ENCODE results near the gene THSD7B. TPM values are rescaled to one million over a fixed set of nuclear protein-coding genes. Genes with fewer than 3 reads are reported as not detected.

Gene THSD7B
- polyA plus RNA-seq, 1 donor from 2014 or later = not detected

DNA sequence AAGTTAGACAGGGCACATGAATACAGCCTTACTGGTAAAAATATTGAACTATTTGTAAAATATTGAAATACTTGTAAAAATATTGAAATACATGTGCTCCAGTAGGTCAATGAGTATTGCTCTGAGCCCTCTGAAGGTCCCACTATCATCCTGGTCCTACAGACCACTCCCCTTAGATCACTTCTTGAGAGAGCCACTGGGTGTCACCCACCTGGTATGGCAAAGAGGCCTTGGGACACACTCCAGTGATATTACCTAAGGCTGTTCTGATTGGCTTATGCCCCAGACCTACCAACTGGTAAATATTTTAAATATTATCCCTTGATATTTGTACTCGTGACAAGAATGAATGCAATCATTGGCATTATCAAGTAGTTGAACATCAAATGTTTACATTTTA is 5.0 kb downstream of the THSD7B start:
- Mint-ChIP-seq H3K27me3 (peaks cover 15% of the 10 kb centered on the region), H3K27ac (no peak overlapping the region), H3K4me1 (peaks cover 0 to 5% (median 0%) of the 10 kb centered on the region in 3 donors)

GRCh38 chr2:136777391-136777790 is 12.0 kb downstream of the THSD7B start:
- Mint-ChIP-seq H3K27me3 (peaks cover 3% of the 10 kb centered on the region), H3K27ac (no peak overlapping the region), H3K36me3 (no peaks in the 10 kb centered on the region), H3K4me3 (no peak overlapping the region), H3K4me1 (no peaks in the 10 kb centered on the region), H3K9me3 (no peaks in the 10 kb centered on the region)

More for the DNA sequence above, 5.0 kb downstream of the THSD7B start:
- Mint-ChIP-seq H3K9me3 (peaks cover 3 to 6% (median 4%) of the 10 kb centered on the region in 3 donors), H3K36me3 (no peaks in the 10 kb centered on the region), H3K4me3 (no peak overlapping the region)

DNA sequence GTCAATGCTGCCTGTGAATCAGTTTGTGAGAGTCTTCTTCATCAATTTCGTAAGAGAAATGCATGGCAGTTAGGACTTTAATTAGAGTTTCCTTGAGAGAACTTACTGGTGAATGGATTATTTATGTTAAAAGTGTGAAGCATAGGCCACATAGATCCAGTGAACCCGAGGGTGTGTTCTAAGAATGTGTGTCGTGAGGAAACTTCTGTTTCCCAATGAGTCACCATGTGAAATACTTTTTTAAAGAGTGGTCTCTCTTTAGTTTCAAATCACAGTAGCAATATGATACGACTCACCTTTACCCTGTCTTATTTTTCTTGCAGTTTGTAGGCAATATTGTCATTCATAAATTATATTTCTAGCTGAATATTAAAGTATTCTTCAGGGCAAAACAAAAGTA is 18.5 kb downstream of the THSD7B start:
- Mint-ChIP-seq H3K27me3 (peaks cover 4% of the 10 kb centered on the region), H3K27ac (no peak overlapping the region), H3K36me3 (no peaks in the 10 kb centered on the region), H3K4me3 (no peak overlapping the region), H3K9me3 (no peaks in the 10 kb centered on the region), H3K4me1 (no peaks in the 10 kb centered on the region)

- no peaks in the 10 kb centered on the region for H3K36me3 Mint-ChIP-seq
- H3K4me1 Mint-ChIP-seq = no peaks in the 10 kb centered on the region
- no peak overlapping the region for H3K4me3 Mint-ChIP-seq
- H3K27ac Mint-ChIP-seq = no peak overlapping the region
- peaks cover 0 to 3% (median 0%) of the 10 kb centered on the region in 3 donors for H3K9me3 Mint-ChIP-seq
- peaks cover 4% of the 10 kb centered on the region for H3K27me3 Mint-ChIP-seq
These were observed 19.9 kb downstream of the THSD7B start for GRCh38 chr2:136785215-136785614.

GRCh38 chr2:136787970-136788369 is 22.6 kb downstream of the THSD7B start:
- Mint-ChIP-seq H3K27me3 (peaks cover 7% of the 10 kb centered on the region), H3K36me3 (no peaks in the 10 kb centered on the region), H3K4me1 (no peaks in the 10 kb centered on the region), H3K9me3 (peaks cover 0 to 3% (median 0%) of the 10 kb centered on the region in 3 donors), H3K27ac (no peak overlapping the region), H3K4me3 (no peak overlapping the region)

DNA sequence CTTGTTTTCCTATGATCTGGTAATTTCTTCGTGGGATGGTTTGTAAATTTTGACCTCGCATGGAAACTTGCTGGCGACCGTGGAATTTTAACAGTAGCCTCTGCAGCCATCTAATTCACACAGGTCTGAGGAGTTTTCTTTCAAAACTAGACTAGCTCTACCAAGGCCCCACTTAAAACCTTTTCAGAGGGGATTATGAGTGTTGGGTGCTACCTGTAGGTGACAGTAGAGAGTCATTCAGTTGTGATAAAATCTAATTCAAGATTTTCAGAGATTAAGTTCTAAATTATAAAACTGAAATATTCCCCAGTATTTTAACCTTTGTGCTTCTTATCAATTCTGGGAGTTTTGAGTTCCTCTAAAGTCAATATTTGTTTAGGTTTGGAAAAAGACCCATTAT is 31.0 kb downstream of the THSD7B start:
- H3K4me3 Mint-ChIP-seq = no peak overlapping the region
- no peaks in the 10 kb centered on the region for H3K9me3 Mint-ChIP-seq
- no peaks in the 10 kb centered on the region for H3K36me3 Mint-ChIP-seq
- H3K27ac Mint-ChIP-seq = no peak overlapping the region
- H3K4me1 Mint-ChIP-seq = no peaks in the 10 kb centered on the region
- H3K27me3 Mint-ChIP-seq = no peaks in the 10 kb centered on the region

DNA sequence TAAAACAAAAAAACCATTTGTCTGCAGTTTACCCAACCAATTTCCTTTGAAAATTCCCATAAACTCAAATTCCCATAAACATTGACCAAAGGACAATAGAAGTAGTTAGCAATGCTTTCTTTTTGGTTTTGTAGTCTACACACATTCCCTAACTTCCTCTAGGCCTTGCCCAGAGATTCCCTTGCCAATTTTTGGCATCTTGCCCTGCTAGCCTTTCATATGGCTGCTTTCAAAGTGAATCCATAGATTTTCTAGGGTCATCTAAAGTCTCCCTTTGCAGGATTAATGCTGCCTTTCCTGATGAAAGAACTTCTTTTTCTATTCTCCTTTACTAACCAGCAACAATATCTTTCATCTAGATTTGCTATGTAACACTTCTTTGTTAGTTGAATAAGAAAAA is 33.4 kb downstream of the THSD7B start:
- Mint-ChIP-seq H3K4me1 (no peaks in the 10 kb centered on the region), H3K9me3 (peaks cover 0 to 2% (median 0%) of the 10 kb centered on the region in 3 donors), H3K36me3 (no peaks in the 10 kb centered on the region), H3K27me3 (no peaks in the 10 kb centered on the region), H3K27ac (no peak overlapping the region), H3K4me3 (no peak overlapping the region)

DNA sequence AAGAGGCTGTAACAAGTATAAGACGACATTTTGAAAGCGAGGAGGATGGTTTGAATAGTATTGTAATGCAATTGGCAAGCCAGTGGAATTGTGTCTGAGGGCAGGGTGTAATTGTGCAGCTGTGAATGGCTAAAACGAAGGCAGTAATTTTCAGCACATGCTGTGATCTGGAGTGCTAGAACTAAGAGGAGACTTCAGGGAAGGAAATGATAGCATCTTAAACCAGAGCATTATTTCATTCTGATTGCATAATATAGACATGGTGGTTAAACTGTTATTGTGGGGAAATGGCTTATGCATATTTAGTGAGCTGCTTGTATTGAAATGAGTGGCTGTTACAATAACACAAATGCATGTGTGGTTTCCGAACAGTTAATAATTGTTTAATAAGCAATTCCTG is 36.3 kb downstream of the THSD7B start:
- Mint-ChIP-seq H3K36me3 (no peaks in the 10 kb centered on the region), H3K9me3 (peaks cover 0 to 2% (median 0%) of the 10 kb centered on the region in 3 donors), H3K4me3 (no peak overlapping the region), H3K27me3 (no peaks in the 10 kb centered on the region), H3K4me1 (no peaks in the 10 kb centered on the region), H3K27ac (no peak overlapping the region)

DNA sequence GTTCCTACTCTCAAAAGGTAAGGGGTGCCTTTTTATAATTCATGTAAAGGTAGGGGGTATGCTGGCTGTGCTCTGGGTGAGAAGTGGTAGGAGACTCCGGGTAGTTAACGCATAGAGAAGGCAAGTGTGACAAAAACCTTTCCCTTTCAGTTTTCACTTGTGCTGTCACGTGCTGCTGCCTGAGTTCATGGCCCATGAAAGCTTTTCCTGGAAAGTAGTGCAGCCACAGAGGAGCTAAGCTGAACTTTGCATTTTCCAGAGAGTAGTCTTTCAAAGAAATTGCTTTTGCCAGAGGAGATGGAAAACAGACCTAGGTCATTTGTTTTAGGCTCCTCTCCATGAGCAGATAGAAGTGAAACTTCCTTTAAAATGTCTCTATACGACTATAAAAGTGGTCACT is 44.7 kb downstream of the THSD7B start:
- H3K4me1 Mint-ChIP-seq = peaks cover 0 to 1% (median 0%) of the 10 kb centered on the region in 3 donors
- H3K4me3 Mint-ChIP-seq = no peak overlapping the region
- H3K9me3 Mint-ChIP-seq = no peaks in the 10 kb centered on the region
- peak overlapping the region in 1 of 3 donors; percentile 37 for H3K27ac Mint-ChIP-seq
- no peaks in the 10 kb centered on the region for H3K36me3 Mint-ChIP-seq
- H3K27me3 Mint-ChIP-seq = no peaks in the 10 kb centered on the region

DNA sequence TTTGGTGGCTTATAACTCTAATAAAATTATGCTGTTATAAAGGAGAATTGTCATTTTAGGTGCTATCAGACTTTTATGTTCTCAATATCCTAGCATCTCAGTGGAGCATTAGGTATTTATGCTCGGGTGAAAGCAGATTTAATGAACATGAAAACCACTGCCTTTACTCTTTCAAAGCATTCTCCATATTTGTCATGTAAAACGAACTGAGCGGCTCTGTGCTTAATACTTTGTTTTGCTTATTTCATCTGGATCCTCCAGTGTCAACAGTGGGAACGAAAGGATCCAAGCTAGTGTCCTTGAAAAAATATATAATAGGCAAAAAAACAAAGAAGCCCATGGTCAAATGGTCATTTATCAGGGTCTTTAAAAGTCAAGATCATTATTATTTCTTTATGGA is 53.5 kb downstream of the THSD7B start:
- H3K27me3 Mint-ChIP-seq = no peaks in the 10 kb centered on the region
- H3K4me3 Mint-ChIP-seq = no peak overlapping the region
- peaks cover 0 to 3% (median 0%) of the 10 kb centered on the region in 3 donors for H3K9me3 Mint-ChIP-seq
- no peaks in the 10 kb centered on the region for H3K36me3 Mint-ChIP-seq
- no peaks in the 10 kb centered on the region for H3K4me1 Mint-ChIP-seq
- no peak overlapping the region for H3K27ac Mint-ChIP-seq

DNA sequence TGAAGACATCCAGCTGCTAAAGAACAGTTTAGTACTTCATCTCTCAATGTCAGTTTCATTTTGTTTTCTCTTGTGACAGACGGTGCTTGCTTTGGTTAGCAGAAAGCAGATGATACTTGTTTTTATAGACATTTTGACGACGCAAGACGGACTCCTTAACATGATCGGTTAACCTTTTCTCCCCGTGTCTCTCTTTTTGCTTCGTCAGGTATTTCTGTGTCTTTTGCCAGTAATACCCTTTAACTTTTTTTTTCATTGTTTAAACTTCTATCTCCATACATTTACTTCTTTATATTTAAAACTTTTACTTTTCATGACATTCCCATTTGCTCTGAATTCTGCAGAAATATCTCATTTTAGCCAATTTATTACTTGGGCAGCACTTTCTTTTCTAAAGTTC is 57.9 kb downstream of the THSD7B start:
- Mint-ChIP-seq H3K4me3 (no peak overlapping the region), H3K27ac (no peak overlapping the region), H3K4me1 (no peaks in the 10 kb centered on the region), H3K27me3 (no peaks in the 10 kb centered on the region), H3K9me3 (no peaks in the 10 kb centered on the region), H3K36me3 (no peaks in the 10 kb centered on the region)

DNA sequence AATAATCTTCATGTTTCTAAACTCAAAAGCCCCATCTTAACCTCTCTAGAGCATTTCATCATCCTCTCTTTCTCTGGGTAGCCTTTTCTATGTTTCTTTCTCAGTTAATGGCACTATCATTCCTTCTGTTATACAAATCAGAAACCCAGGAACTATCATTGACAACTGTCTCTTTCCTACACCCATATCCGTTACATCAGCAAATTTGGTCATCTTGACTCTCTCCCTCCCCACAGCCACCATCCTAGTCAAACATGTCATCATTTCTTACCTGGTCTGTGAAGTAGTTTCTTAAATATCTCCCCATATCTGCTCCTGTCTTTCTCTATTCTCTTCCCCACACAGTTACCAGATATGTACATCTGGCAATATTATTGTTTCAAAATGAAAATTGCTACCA is 62.8 kb downstream of the THSD7B start:
- Mint-ChIP-seq H3K4me1 (no peaks in the 10 kb centered on the region), H3K27ac (no peak overlapping the region), H3K4me3 (no peak overlapping the region), H3K36me3 (no peaks in the 10 kb centered on the region), H3K9me3 (peaks cover 0 to 5% (median 3%) of the 10 kb centered on the region in 3 donors), H3K27me3 (peaks cover 2% of the 10 kb centered on the region)

DNA sequence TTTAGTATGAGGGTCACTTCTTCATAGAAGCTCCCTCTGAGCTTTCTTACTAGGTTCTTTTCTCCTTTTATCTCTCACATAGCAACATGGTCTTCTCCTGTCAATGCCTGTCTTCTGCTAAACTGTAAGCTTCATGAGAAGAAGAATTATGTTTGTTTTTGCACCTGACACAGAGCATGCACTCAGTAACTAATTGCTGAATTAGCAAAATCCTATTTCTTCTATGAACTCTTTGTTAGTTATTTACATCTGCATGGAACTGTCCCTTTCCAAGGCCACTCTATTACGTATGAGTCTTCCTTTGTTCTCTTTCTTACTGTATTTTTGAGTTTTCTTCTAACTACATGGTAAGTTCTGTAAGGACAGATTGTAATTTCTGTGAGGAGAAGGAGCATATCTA is 63.4 kb downstream of the THSD7B start:
- peaks cover 0 to 5% (median 3%) of the 10 kb centered on the region in 3 donors for H3K9me3 Mint-ChIP-seq
- no peaks in the 10 kb centered on the region for H3K4me1 Mint-ChIP-seq
- peaks cover 2% of the 10 kb centered on the region for H3K27me3 Mint-ChIP-seq
- no peaks in the 10 kb centered on the region for H3K36me3 Mint-ChIP-seq
- H3K27ac Mint-ChIP-seq = no peak overlapping the region
- no peak overlapping the region for H3K4me3 Mint-ChIP-seq

- no peaks in the 10 kb centered on the region for H3K4me1 Mint-ChIP-seq
- no peak overlapping the region for H3K27ac Mint-ChIP-seq
- no peaks in the 10 kb centered on the region for H3K36me3 Mint-ChIP-seq
- H3K27me3 Mint-ChIP-seq = no peaks in the 10 kb centered on the region
- H3K4me3 Mint-ChIP-seq = no peak overlapping the region
- H3K9me3 Mint-ChIP-seq = no peaks in the 10 kb centered on the region
These were observed 79.2 kb downstream of the THSD7B start for GRCh38 chr2:136844546-136844945.

DNA sequence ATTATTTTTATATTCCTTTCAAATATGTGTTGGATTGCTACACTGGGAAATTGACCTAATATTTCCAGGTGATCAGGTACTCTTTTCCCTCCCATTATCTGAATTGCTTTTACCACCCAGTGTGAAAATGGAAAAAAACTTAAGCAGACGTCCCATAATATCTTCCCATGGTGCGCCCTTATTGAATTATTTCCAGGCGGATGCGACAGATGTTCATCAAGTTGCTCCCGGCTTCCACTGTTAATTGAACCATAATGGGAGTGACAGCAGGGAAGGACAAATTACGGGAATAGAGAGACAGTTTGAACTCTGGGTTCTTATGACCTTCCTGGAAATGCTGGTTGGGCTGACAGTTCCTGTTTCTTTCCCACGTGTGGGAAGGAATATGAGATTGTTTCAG is 93.3 kb downstream of the THSD7B start:
- Mint-ChIP-seq H3K4me3 (no peak overlapping the region), H3K27ac (no peak overlapping the region), H3K36me3 (no peaks in the 10 kb centered on the region), H3K9me3 (peaks cover 0 to 6% (median 2%) of the 10 kb centered on the region in 3 donors), H3K4me1 (no peaks in the 10 kb centered on the region), H3K27me3 (no peaks in the 10 kb centered on the region)

DNA sequence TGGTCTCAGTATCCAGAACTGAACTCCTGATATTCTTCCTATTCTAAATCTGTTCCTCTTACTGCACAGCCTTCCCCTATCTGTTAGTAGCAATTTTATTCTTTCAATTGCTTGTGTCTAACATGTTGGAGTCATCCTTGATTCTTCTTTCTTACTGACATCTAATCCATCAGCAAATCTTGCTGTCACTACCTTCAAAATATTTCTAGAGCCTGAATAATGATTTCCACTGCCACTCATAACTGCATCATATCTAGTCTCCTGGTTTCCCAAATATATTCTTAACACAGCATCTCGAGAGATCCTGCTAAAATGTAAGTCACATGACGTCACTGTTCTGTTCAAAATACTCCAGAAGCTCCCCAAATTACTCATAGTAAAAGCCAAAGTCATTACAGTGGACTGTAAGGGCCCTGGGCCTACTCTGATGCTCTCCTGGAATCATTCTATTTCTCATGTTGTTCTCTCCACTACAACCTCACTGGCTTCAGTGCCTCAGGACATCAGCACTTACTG is 95.2 kb downstream of the THSD7B start:
- H3K27ac Mint-ChIP-seq = no peak overlapping the region
- peaks cover 0 to 6% (median 2%) of the 10 kb centered on the region in 3 donors for H3K9me3 Mint-ChIP-seq
- no peaks in the 10 kb centered on the region for H3K27me3 Mint-ChIP-seq
- H3K4me3 Mint-ChIP-seq = no peak overlapping the region
- H3K36me3 Mint-ChIP-seq = no peaks in the 10 kb centered on the region
- no peaks in the 10 kb centered on the region for H3K4me1 Mint-ChIP-seq

Data from IgD-negative memory B cell (primary cell).